GM19043 (cell line): Measurements from ENCODE around the gene HDGF.

ENCODE experiments used
- ATAC-seq: cut with Tn5 transposase; IDR thresholded peaks from one replicate; pipeline ENCODE4 v1.9.1; 2021; ENCODE audit warnings: low read depth; ENCODE audit not compliant: unreplicated experiment

Gene HDGF

GRCh38 chr1:156727492-156727891 is 24.0 kb downstream of the HDGF start:
- ATAC-seq = no peak

GRCh38 chr1:156726549-156727226 is 24.8 kb downstream of the HDGF start:
- ATAC-seq = no peak

- no peak for ATAC-seq
These were observed 25.7 kb downstream of the HDGF start for GRCh38 chr1:156725683-156726280.

- no peak for ATAC-seq
These were observed 29.9 kb downstream of the HDGF start for GRCh38 chr1:156721535-156721934.

- no peak for ATAC-seq
These were observed 30.3 kb downstream of the HDGF start for GRCh38 chr1:156721131-156721530.

- no peak for ATAC-seq
These were observed 34.1 kb downstream of the HDGF start for GRCh38 chr1:156717351-156717750.

GRCh38 chr1:156714830-156715229 is 36.6 kb downstream of the HDGF start:
- no peak for ATAC-seq

- no peak for ATAC-seq
These were observed 38.8 kb downstream of the HDGF start for GRCh38 chr1:156712626-156713025.

- no peak for ATAC-seq
These were observed 40.3 kb downstream of the HDGF start for GRCh38 chr1:156711011-156711817.

GRCh38 chr1:156709757-156710489 is 41.6 kb downstream of the HDGF start:
- ATAC-seq = no peak

- no peak for ATAC-seq
These were observed 42.4 kb downstream of the HDGF start for GRCh38 chr1:156709031-156709430.

GRCh38 chr1:156708218-156708661 is 43.2 kb downstream of the HDGF start:
- no peak for ATAC-seq

GRCh38 chr1:156707417-156708217 is 43.9 kb downstream of the HDGF start:
- ATAC-seq = no peak

GRCh38 chr1:156706657-156707416 is 44.6 kb downstream of the HDGF start:
- ATAC-seq = no peak

GRCh38 chr1:156705918-156706656 is 45.4 kb downstream of the HDGF start:
- ATAC-seq = no peak

- no peak for ATAC-seq
These were observed 46.1 kb downstream of the HDGF start, which contains the start of gene CRABP2 for GRCh38 chr1:156705321-156705917. CRABP2 (minus strand) TSS chr1:156705583; CDS start chr1:156705446, 137 bp downstream.

- ATAC-seq = no peak
These were observed 46.5 kb downstream of the HDGF start for GRCh38 chr1:156704930-156705320.

GRCh38 chr1:156704166-156704711 is 47.2 kb downstream of the HDGF start:
- no peak for ATAC-seq
